Epithelial cell of esophagus (primary cell): Measurements from ENCODE around the gene MSH4.

Experiments
- DNase-seq: peaks from one replicate; pipeline ENCODE4 v3.0.0; 2010; ENCODE audit warnings: low read depth
- H3K4me3 ChIP-seq: 2 replicates; pipeline ENCODE4 v1.5.1; 2011; ENCODE audit warnings: mild to moderate bottlenecking, low read length, control low read depth
- CTCF ChIP-seq: IDR thresholded peaks from 2 replicates; pipeline ENCODE4 v1.5.1; 2011; ENCODE audit warnings: low read depth, mild to moderate bottlenecking, low read length, control low read depth, inconsistent platforms; ENCODE audit not compliant: insufficient read depth; ENCODE audit errors: missing control alignments

Gene MSH4

GRCh38 chr1:75787524-75787923 lies 9.2 kb upstream of the MSH4 start:
- no peak for DNase-seq
- H3K4me3 ChIP-seq = peak overlapping the region; percentile 96
- TF ChIP-seq CTCF = no peak

GRCh38 chr1:75789988-75790387 lies 6.7 kb upstream of the MSH4 start:
- peak overlapping the region; percentile 96 for H3K4me3 ChIP-seq
- no peak for DNase-seq
- TF ChIP-seq CTCF = no peak

GRCh38 chr1:75791022-75791421 lies 5.7 kb upstream of the MSH4 start:
- H3K4me3 ChIP-seq = peak overlapping the region; percentile 20
- peak; percentile 59 for DNase-seq

GRCh38 chr1:75792091-75792490 lies 4.6 kb upstream of the MSH4 start:
- no peak for DNase-seq
- no peak for TF ChIP-seq CTCF
- H3K4me3 ChIP-seq = no peak overlapping the region

More at GRCh38 chr1:75791022-75791421, 5.7 kb upstream of the MSH4 start:
- no peak for TF ChIP-seq CTCF

GRCh38 chr1:75794382-75794781 lies 2.3 kb upstream of the MSH4 start:
- H3K4me3 ChIP-seq = no peak overlapping the region
- peak; percentile 30 for DNase-seq
- no peak for TF ChIP-seq CTCF

- no peak for DNase-seq
- H3K4me3 ChIP-seq = no peak overlapping the region
- TF ChIP-seq CTCF = no peak
Observed at GRCh38 chr1:75795703-75796193, 934 bp upstream of the MSH4 start.

- no peak for DNase-seq
- no peak for TF ChIP-seq CTCF
- H3K4me3 ChIP-seq = no peak overlapping the region
Observed at GRCh38 chr1:75797273-75797588, 549 bp downstream of the MSH4 start.
